ENCODE data around the gene GAREM2. TPM values are rescaled to one million over a fixed set of nuclear protein-coding genes. Genes with fewer than 3 reads are reported as not detected.

The GAREM2 gene
- total RNA-seq, 4 donors from 2014 or later = 0.49 to 2.8 (median 1.9) TPM

DNA sequence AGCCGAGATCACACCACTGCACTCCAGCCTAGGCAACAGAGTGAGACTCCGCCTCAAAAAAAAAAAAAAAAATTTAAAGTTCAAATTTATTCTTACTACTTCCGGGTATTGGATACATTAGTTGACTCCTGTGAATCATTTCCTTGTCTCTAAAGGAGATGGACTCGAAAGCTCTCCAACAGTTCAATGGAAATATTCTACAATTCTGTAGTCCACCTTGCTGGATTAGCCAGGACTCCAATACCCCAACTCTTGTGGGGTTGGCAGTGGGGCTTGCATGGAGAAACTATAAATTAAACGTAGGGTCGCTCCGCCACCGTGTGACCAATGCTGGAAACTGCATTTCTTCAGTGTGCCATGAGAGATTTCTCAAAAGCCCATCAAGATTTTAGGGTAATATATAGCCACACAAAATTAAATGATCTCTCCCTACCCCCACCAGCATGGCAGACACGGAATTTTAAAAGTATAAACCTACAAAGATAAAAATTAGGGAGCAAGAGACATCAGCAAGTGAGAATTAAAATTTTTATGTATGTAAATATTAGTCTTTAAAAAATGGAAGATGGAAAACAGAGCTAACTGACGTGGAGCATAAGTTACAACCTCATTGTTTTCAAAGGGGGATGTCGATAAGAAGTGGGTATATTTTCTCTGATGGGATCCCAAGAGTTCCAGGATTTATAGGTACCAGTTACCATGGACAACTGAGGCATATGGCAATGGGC, 27.8 kb upstream of the GAREM2 start:
- Histone ChIP-seq H3K4me1 (no peaks in the 10 kb centered on the region), H3K36me3 (no peaks in the 10 kb centered on the region), H3K4me3 (replicated peaks in 1 of 3) (no peak overlapping the region), H3K9me3 (no peaks in the 10 kb centered on the region), H3K27ac (no peak overlapping the region), H3K27me3 (no peaks in the 10 kb centered on the region)
- WGBS, 2 donors = 23 to 28% methylated on average over 11 of the region's 11 CpGs
- DNase-seq = peak; percentile 62 to 65
- intact Hi-C loops (cut with DNase I) = loop anchor here (5.0 to 10.0 kb wide), 3 partner anchors 160 to 293 kb away; partner anchors contain the start of gene KIF3C
- TF ChIP-seq, protein P1, sequence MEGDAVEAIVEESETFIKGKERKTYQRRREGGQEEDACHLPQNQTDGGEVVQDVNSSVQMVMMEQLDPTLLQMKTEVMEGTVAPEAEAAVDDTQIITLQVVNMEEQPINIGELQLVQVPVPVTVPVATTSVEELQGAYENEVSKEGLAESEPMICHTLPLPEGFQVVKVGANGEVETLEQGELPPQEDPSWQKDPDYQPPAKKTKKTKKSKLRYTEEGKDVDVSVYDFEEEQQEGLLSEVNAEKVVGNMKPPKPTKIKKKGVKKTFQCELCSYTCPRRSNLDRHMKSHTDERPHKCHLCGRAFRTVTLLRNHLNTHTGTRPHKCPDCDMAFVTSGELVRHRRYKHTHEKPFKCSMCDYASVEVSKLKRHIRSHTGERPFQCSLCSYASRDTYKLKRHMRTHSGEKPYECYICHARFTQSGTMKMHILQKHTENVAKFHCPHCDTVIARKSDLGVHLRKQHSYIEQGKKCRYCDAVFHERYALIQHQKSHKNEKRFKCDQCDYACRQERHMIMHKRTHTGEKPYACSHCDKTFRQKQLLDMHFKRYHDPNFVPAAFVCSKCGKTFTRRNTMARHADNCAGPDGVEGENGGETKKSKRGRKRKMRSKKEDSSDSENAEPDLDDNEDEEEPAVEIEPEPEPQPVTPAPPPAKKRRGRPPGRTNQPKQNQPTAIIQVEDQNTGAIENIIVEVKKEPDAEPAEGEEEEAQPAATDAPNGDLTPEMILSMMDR (IDR thresholded peaks at IDR 0.05) = peak; percentile 28 to 87 (median 70)
- no peak for TF ChIP-seq POLR2A (IDR thresholded peaks at IDR 0.05)

DNA sequence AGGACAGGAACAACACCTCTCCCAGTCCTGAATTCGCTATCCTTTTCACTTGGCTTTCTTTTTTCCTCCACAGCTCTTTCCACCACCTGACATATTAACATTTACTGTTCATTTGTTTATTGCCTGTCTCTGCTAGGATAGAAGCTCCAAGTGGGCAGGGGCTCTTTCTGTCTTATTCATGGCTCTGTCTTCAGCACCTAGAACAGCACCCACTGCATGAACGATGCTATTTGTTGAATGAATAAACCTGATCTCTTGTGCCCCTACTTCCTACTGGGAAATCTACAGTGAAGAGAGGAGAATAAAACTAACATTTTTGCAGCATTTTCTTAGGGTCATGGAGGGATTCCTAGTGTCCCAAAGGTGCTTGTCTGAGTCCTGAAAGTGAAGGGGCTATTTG, 24.4 kb upstream of the GAREM2 start:
- Histone ChIP-seq H3K9me3 (no peaks in the 10 kb centered on the region), H3K36me3 (no peaks in the 10 kb centered on the region), H3K4me1 (no peaks in the 10 kb centered on the region), H3K27me3 (no peaks in the 10 kb centered on the region), H3K4me3 (replicated peaks in 1 of 3) (no peak overlapping the region), H3K27ac (no peak overlapping the region)
- no peak for DNase-seq
- no peak for TF ChIP-seq POLR2A (IDR thresholded peaks at IDR 0.05)
- TF ChIP-seq, protein P1 (IDR thresholded peaks at IDR 0.05) = no peak
- 33 to 37% methylated on average over 2 of the region's 2 CpGs for WGBS, 2 donors
- intact Hi-C loops (cut with DNase I) = loop anchor here (10.0 kb wide), 1 partner anchor 164 kb away; the partner anchor contains the start of gene KIF3C

DNA sequence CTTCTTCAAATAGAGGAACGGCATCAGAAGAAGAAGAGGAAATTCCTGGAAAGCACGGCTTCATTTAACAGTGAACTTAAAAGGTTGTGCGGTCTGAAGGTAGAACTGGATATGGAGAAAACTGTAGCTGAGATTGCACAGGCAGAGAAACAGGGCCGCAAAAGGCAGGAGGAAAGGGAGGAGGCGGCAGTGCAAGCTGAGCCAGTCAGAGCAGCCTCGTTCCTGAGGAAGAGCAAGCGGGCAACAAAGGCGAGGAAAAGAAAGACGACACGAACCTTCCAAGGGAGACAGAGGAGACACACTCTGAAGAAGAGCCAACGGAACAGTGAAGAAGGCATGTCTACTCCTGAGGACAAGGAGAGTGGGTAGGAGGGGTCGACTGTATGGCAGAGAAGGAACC, 22.6 kb upstream of the GAREM2 start:
- H3K36me3 ChIP-seq = no peaks in the 10 kb centered on the region
- no peak for TF ChIP-seq POLR2A (IDR thresholded peaks at IDR 0.05)
- TF ChIP-seq, protein P1 (IDR thresholded peaks at IDR 0.05) = no peak
- no peak for DNase-seq
- H3K9me3 ChIP-seq = peaks cover 3% of the 10 kb centered on the region
- H3K4me3 ChIP-seq (replicated peaks in 1 of 3) = no peak overlapping the region
- 81 to 83% methylated on average over 12 of the region's 12 CpGs for WGBS, 2 donors
- no peaks in the 10 kb centered on the region for H3K4me1 ChIP-seq
- intact Hi-C loops (cut with DNase I) = no loop called here
- no peak overlapping the region for H3K27ac ChIP-seq
- no peaks in the 10 kb centered on the region for H3K27me3 ChIP-seq

DNA sequence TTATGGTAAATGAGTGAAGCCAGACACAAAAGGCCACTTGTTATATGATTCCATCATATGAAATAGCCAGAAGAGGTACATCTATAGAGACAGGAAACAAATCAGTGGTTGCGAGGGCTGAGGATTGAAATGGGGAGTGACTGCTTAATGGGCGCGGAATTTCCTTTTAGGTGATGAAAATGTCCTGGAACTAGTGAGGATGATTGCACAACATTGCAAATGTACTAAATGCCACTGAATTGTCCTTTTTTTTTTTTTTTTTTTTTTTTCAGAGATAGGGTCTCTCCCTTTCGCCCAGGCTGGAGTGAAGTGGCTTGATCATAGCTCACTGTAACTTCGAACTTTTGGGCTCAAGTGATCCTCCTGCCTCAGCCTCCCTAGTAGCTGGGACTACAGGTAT, 15.3 kb upstream of the GAREM2 start:
- intact Hi-C loops (cut with DNase I) = no loop called here

DNA sequence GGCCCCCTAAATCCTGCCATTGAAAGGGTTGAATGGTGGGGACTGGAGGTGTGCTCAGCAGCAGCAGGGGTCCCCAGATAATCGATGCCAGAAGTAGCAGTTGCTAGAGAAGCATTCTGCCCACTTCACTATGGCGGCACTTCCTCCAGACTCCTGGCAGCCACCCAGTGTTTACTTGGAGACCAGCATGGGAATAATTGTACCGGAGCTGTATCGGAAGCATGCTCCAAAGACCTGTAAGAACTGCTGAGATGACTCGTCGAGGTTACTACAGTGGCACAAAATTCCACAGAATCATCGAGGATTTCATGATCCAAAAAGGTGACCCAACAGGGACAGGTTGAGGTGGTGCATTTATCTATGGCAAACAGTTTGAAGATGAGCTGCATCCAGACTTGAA, 11.0 kb upstream of the GAREM2 start:
- Histone ChIP-seq H3K4me3 (replicated peaks in 1 of 3) (no peak overlapping the region), H3K4me1 (no peaks in the 10 kb centered on the region), H3K9me3 (no peaks in the 10 kb centered on the region), H3K27ac (no peak overlapping the region), H3K36me3 (no peaks in the 10 kb centered on the region), H3K27me3 (no peaks in the 10 kb centered on the region)
- TF ChIP-seq, protein P1 (IDR thresholded peaks at IDR 0.05) = no peak
- no peak for TF ChIP-seq POLR2A (IDR thresholded peaks at IDR 0.05)
- intact Hi-C loops (cut with DNase I) = no loop called here
- 78 to 82% methylated on average over 7 of the region's 7 CpGs for WGBS, 2 donors
- no peak for DNase-seq

More for the DNA sequence above, 15.3 kb upstream of the GAREM2 start:
- H3K27ac ChIP-seq = no peak overlapping the region
- H3K36me3 ChIP-seq = no peaks in the 10 kb centered on the region
- no peaks in the 10 kb centered on the region for H3K27me3 ChIP-seq
- H3K4me1 ChIP-seq = no peaks in the 10 kb centered on the region
- no peak for DNase-seq
- H3K9me3 ChIP-seq = peaks cover 3% of the 10 kb centered on the region
- no peak overlapping the region for H3K4me3 ChIP-seq (replicated peaks in 1 of 3)
- 94 to 95% methylated on average over 5 of the region's 5 CpGs for WGBS, 2 donors
- TF ChIP-seq POLR2A (IDR thresholded peaks at IDR 0.05) = no peak
- TF ChIP-seq, protein P1 (IDR thresholded peaks at IDR 0.05) = no peak

Data from thyroid gland (tissue), 4 donors.